SK-MEL-5 (cell line): ENCODE data around the gene PUM2. TPM values are rescaled to one million over a fixed set of nuclear protein-coding genes. Genes with fewer than 3 reads are reported as not detected.
"Not testable (repeated sequence)": the region's sequence is repeated elsewhere in the genome, so short reads cannot be mapped to it uniquely, and the experiment has no call there.

Experiments used
- DNase-seq: peaks from one replicate; pipeline ENCODE4 v3.0.0-alpha.2; 2016; ENCODE audit warnings: low read depth, low spot score
- in situ Hi-C: cut with HindIII; loops from 2 replicates; pipeline ENCODE4 v1.10.0; 2016; ENCODE audit warnings: low sequenced_read_pairs, high pct_unique_total_duplicates, low pct_unique_long_range_greater_than_20kb
- total RNA-seq: library from RNA; depleted of rRNA; stranded (reverse); fragments of >200 nt; shearing (Covaris generic); gene quantifications from 2 replicates; pipeline ENCODE4 v1.2.3, GENCODE V29; 2014

PUM2 gene
- total RNA-seq, 1 experiment from 2014 or later: 36.1 TPM

DNA sequence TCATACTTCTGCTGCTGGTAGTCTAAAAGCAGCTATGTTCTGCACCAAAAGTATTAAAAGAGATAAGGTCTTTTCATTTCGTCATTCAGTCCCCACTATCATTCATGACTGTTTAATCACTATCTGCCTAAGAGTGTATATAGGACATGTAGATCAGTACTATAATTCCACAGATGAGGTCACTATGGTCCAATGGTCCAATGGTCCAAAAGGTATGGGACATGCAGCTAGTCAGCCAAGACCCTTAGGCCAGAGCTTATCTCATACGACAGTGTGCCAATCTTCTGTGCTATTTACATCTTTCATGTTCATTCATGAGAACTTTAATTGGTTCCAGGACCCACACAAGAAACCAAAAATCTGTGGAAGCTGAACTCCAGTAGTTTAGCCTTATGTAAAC is 83.1 kb downstream of the PUM2 start:
- in situ Hi-C loops: no loop called here
- no peak for DNase-seq

GRCh38 chr2:20264629-20265028 is 86.0 kb downstream of the PUM2 start:
- in situ Hi-C loops: no loop called here
- DNase-seq: no peak

DNA sequence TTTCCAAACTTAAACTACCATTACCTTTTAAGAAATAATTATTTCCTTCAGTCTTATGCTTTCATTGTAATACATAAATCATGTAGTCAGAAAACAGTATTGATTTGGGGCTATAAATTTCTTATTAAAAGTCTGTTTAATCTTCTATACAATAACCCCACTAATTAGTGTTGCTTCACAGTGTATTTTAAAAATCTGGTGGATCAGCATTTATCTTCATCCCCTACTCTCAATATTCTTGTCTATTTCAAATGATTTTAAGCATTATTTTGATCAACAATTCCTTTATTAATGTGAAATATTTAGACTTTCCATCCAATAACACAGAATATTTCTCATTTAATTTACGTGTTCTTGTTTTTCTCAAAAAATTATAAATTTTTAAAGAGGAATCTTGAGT is 93.2 kb downstream of the PUM2 start:
- DNase-seq: no peak
- in situ Hi-C loops: no loop called here

DNA sequence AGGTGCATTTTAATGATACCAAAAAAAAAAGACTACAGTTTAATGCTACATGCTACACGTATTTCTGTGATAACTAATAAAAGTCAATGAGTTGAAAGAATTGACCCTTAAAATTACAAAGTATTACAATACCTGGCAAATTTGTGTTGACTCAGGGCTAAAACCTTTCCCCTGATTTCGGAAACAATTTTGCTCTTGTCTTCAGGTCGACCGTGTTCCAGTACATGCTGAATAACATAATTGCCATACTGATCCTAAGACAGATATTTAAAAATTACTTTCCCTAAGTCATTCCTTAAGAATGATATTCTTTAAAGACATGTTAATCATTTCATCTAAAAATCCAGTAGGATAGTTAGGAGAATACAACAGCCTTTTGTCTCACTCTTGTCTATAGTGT is 95.9 kb downstream of the PUM2 start:
- DNase-seq: no peak
- in situ Hi-C loops: no loop called here

- in situ Hi-C loops: no loop called here
- DNase-seq: no peak
Observed at GRCh38 chr2:20250436-20250835, 100.2 kb downstream of the PUM2 start.

- no peak for DNase-seq
- in situ Hi-C loops: no loop called here
Observed at GRCh38 chr2:20249170-20249569, 101.5 kb downstream of the PUM2 start.

DNA sequence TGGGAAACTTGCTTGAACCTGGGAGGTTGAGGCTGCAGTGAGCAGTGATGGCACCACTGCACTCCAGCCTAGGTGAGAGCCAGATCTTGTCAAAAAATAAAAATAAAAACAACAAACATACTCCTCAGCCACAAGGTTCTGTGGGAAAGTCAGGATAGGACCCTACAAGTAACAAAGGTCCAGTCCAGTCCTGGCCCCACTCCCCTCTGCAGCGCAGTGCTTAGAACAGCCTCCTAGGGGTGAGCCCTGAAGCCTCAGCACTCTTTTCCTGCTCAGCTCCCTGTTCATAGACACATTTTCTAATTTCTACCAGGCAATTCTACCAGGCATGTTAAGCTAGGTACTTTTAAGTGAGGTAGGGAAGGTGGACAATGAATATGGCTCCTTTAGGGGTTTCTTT is 103.6 kb downstream of the PUM2 start:
- in situ Hi-C loops: no loop called here
- DNase-seq: no peak

GRCh38 chr2:20243637-20244036 is 107.0 kb downstream of the PUM2 start:
- in situ Hi-C loops, DNase-seq: not testable (repeated sequence)

DNA sequence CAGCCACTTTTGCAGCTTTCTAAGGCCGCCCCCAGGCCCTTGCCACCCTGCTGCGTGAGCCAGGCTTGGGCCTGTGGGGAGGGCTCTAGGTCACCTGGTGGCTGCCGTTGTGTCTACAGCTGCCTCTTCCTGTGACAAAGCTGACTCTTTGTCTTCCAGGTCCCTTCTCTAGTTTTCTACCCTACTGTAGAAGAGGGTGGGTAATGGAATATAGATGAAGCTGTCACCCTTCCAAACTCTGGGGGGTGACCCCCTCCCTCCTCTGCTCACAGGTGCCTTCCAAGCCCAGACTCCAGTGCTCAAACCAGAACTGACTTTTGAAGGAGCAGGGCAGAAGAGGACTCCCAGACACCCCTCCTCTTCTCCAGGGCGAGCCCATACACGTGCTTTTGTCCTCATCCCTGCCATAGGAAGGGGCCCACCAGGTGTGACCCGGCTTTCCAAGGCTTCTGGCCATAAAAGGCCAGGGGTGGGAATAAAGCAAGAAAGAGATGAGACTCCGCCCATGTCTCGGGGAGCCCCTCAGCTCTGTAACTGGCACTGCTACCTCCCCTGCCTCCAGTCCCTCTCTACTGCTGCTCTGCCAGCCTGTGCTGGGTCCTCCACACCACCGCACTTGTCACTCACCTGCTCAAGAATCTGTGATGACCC is 107.8 kb downstream of the PUM2 start:
- in situ Hi-C loops: no loop called here

DNA sequence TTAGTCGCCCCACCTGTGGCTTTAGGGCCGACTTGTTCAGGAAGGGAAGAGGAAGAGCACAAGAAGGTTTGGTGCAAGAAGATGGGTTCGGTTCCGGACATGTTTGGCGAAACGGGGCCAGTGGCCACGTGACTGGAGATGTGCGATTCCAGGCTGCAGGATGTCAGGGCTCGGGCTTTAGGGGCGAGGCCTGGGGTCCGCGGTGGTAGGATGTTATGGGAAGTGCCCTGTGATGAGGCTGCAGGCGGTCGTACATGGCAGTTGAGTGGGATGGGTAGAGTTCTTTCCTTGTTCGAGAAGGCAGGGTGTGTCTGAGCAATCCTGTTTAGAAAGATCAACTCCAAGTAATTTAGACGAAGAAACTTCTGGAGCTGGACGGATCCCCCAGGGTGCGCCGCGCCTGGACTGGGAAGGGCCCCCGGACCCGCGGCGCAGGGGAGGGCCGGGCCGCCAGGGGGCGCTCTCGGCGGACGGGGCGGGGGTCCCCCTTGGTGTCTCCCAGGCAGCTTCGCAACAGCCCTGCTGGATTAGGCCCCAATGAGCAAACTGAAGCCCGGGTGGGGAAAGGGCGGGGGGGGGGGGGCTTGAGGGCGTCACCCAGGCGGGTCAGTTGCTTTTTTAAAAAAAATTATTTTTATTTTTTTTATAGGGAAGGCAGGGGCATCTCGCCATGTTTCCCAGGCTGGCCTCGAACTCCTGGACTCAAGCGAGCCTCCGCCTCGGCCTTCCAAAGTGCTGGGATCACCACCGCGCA is 108.5 kb downstream of the PUM2 start:
- DNase-seq: no peak
- in situ Hi-C loops: no loop called here

More for the DNA sequence above, 107.8 kb downstream of the PUM2 start:
- DNase-seq: no peak

DNA sequence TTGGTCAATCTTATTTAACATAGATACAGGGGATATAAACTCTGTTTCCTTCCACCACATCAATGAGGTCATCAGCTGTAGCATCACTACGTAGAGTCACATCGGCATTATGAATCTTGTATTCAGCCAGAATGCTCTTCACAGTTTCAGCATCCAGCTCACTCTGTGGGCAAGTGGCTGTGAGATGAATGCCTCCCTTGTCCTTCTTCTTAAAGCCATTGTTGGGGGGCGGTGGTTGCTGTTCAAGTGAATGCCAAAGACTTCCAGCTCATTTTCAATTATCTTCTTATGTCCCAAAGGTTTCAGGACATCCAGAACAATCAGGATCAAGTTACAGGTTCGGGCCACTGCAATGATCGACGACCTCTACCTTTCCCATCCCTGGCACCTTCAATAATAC is 110.4 kb downstream of the PUM2 start:
- peak; percentile 60 for DNase-seq
- in situ Hi-C loops: not testable (repeated sequence)

GRCh38 chr2:20236496-20236895 is 114.1 kb downstream of the PUM2 start:
- in situ Hi-C loops: no loop called here
- DNase-seq: no peak

DNA sequence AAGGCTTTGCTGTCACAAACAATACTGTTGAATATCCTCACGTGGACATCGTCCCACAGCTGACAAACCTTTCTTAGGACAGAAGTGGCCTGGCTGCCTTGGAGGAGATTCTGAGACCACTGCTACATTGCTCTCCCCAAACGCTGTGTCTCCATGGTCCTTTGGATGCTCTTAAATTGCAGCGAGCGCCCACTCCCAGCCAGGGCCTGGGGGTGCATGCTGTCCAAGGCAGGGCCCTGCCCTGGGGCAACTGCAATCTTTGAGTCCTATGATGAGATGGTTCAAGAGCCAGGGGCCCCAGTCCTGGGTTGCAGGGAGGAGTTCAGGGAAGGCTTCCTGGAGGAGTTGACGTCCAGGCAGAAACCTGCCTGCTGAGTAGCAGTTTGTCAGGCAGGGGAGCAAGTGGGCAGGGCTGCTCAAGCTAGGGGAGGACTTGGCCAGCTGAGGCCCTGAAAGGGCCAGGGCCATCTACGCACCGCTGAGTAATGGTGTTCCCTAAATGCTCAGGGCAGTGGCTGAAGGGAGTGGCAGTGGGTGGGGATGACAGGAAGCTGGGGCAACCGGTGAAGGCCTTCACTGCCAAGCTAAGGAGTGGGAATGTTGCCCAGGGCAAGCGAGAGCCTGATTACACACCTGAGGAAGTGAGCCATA is 114.9 kb downstream of the PUM2 start:
- in situ Hi-C loops: no loop called here
- no peak for DNase-seq

- DNase-seq, in situ Hi-C loops: not testable (repeated sequence)
Observed at GRCh38 chr2:20234597-20234996, 116.0 kb downstream of the PUM2 start.

DNA sequence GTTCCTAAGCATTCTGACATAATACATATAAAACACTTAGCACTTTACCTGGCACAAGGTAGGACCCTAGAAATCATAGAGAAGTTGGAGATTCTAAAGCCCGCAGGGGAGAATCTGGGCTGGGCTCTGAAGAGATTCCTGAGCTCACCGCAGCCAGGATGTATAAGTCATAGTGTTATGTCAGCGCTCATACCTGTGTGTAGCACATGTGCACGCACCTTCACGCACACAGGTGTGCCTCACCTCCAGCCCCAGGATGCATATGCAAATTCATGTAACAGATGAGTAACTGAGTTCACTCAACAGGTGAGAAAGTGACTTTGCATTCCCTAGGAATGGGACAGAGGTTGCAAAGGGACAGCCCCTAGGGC is 117.8 kb downstream of the PUM2 start:
- DNase-seq: no peak
- in situ Hi-C loops: no loop called here

GRCh38 chr2:20231598-20232026 is 119.0 kb downstream of the PUM2 start:
- in situ Hi-C loops: no loop called here
- no peak for DNase-seq

- no peak for DNase-seq
- in situ Hi-C loops: no loop called here
Observed at GRCh38 chr2:20231159-20231558, 119.5 kb downstream of the PUM2 start.

DNA sequence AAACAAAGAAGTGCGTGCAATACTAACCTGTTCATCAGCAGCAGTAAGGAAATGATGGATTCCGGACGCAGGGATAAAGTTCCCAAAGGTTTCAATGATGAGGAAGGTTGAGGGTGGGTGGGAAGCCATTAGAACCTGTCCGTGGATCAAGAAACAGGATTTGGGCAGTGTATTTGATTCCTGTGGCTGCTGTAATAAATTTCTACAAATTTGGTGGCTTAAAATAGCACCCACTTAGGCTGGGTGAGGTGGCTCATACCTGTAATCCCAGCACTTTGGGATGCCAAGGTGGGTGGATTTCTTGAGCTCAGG is 120.6 kb downstream of the PUM2 start:
- in situ Hi-C loops: no loop called here
- no peak for DNase-seq
